T-cell (primary cell): Measurements from ENCODE around the gene SPIN4. TPM values are rescaled to one million over a fixed set of nuclear protein-coding genes. Genes with fewer than 3 reads are reported as not detected.

Experiments
- ATAC-seq, 4 experiments: fragments of 200-7000 bp in 3 of 4; fragments of 150-1000 bp in 1 of 4; cut with Tn5 transposase; replicated peaks in 1 of 4; 1 replicate in 3 of 4; 2 replicates in 1 of 4; pipeline ENCODE4 v1.10.0; 2021; ENCODE audit warnings: moderate library complexity in 3 of 4, mild to moderate bottlenecking in 2 of 4, moderate number of reproducible peaks in 1 of 4
- CTCF ChIA-PET, 2 donors: fragments of 300-600 bp; sonication (Branson Sonifier 250); formaldehyde crosslinking; loops; one replicate each; lab custom pipeline; 2022; ENCODE audit warnings: antibody characterized with exemption in 2 of 2; lab: Charles Lee
- POLR2A ChIA-PET, 2 donors: fragments of 300-600 bp; sonication (Branson Sonifier 250); formaldehyde crosslinking; loops; one replicate each; lab custom pipeline; 2022; ENCODE audit warnings: antibody characterized with exemption in 2 of 2; lab: Charles Lee
- DNase-seq, 35 experiments: peaks; one replicate each; pipeline versions ENCODE4 v3.0.0 to v3.0.0-alpha.2; 2013 to 2023
- H3K27ac ChIP-seq: one replicate; pipeline ENCODE4 v1.5.1; 2013; ENCODE audit warnings: low read length
- H3K27me3 ChIP-seq, 2 experiments: replicated peaks in 1 of 2; 1 replicate in 1 of 2; 2 replicates in 1 of 2; pipeline versions ENCODE4 v1.6.1 to v1.7.0; 2013; ENCODE audit warnings: low read length in 1 of 2, mixed read lengths in 1 of 2; ENCODE audit not compliant: control insufficient read depth in 2 of 2, insufficient read depth in 2 of 2; ENCODE audit errors: extremely low read depth in 1 of 2
- H3K36me3 ChIP-seq, 2 donors: 1 replicate in 1 of 2; 2 replicates in 1 of 2; pipeline versions ENCODE4 v1.6.1 to v1.7.0; 2013; ENCODE audit warnings: low read length in 1 of 2; ENCODE audit not compliant: control insufficient read depth in 2 of 2, insufficient read depth in 1 of 2; ENCODE audit errors: extremely low read depth in 1 of 2
- H3K4me1 ChIP-seq, 2 experiments: 1 replicate in 1 of 2; 2 replicates in 1 of 2; pipeline versions ENCODE4 v1.6.1 to v1.7.0; 2013; ENCODE audit warnings: low read length in 2 of 2, mixed read lengths in 1 of 2; ENCODE audit not compliant: insufficient read depth in 2 of 2, control insufficient read depth in 1 of 2; ENCODE audit errors: extremely low read depth in 1 of 2
- H3K4me3 ChIP-seq, 2 donors: 1 replicate in 1 of 2; 2 replicates in 1 of 2; pipeline versions ENCODE4 v1.5.1 to v1.7.0; 2013; ENCODE audit warnings: mild to moderate bottlenecking in 2 of 2, low read length in 1 of 2, moderate library complexity in 1 of 2; ENCODE audit not compliant: control insufficient read depth in 1 of 2; ENCODE audit errors: extremely low read depth in 1 of 2
- H3K9me3 ChIP-seq: 2 replicates; pipeline ENCODE4 v1.7.0; 2013
- H3K27ac Mint-ChIP-seq, 2 donors: one replicate each; pipeline ENCODE4 v1.8.0; 2020 to 2021; ENCODE audit warnings: mild to moderate bottlenecking in 2 of 2, mixed read lengths in 2 of 2
- H3K27me3 Mint-ChIP-seq, 2 donors: one replicate each; pipeline ENCODE4 v1.8.0; 2021 to 2022; ENCODE audit warnings: mixed read lengths in 2 of 2
- H3K36me3 Mint-ChIP-seq: one replicate; pipeline ENCODE4 v1.8.0; 2021; ENCODE audit warnings: mixed read lengths
- H3K4me1 Mint-ChIP-seq, 3 donors: one replicate each; pipeline ENCODE4 v1.8.0; 2020 to 2022; ENCODE audit warnings: mixed read lengths in 3 of 3, mild to moderate bottlenecking in 1 of 3
- H3K4me3 Mint-ChIP-seq, 3 donors: one replicate each; pipeline ENCODE4 v1.8.0; 2020 to 2022; ENCODE audit warnings: mild to moderate bottlenecking in 3 of 3, mixed read lengths in 3 of 3, moderate library complexity in 3 of 3
- H3K9me3 Mint-ChIP-seq, 3 donors: one replicate each; pipeline ENCODE4 v1.8.0; 2020 to 2022; ENCODE audit warnings: mixed read lengths in 3 of 3
- whole genome bisulfite sequencing: methylation state at CpG from one replicate; pipeline ENCODE4 v1.1.5; 2013; ENCODE audit warnings: missing lambda C conversion rate; ENCODE audit not compliant: insufficient coverage; 5-methylcytosine and 5-hydroxymethylcytosine counted together
- total RNA-seq, 35 experiments: library from RNA in 6 of 35; stranded (reverse) in 6 of 35; fragments of 120-200 nt in 1 of 35; gene quantifications; one replicate each; pipeline versions ENCODE4 v1.2.1 to v1.2.4 and lab custom pipeline; 2013 to 2026

SPIN4 gene
- total RNA-seq, 5 donors from 2014 or later (not counting 1 experiment from before 2014, with no cell fraction given), result 1.2 to 3.0 (median 2.5) TPM

DNA sequence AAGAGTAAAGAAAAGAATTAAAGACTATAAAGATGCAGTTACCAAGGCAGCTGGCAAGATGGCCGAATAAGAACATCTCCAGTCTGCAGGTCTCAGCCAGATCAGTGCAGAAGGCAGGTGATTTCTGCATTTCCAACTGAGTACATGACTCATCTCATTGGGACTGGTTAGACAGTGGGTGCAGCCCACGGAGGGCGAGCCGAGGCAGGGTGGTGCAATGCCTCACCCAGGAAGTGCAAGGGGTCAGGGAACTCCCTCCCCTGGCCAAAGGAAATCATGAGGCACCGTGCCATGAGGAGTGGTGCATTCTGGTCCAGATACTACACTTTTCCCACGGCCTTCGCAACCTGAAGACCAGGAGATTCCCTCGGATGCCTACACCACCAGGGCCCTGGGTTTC, 20.5 kb downstream of the SPIN4 start:
- no peak overlapping the region for H3K27ac Mint-ChIP-seq
- POLR2A ChIA-PET, result no interaction called here
- Histone ChIP-seq H3K9me3 (no peaks in the 10 kb centered on the region), H3K27me3 (no peaks in the 10 kb centered on the region), H3K4me3 (no peak overlapping the region), H3K27ac (no peak overlapping the region), H3K36me3 (no peaks in the 10 kb centered on the region), H3K4me1 (no peaks in the 10 kb centered on the region)
- ATAC-seq (no peak), DNase-seq (no peak)
- H3K36me3 Mint-ChIP-seq, result peaks cover 20% of the 10 kb centered on the region
- CTCF ChIA-PET, result no interaction called here
- no peaks in the 10 kb centered on the region for H3K27me3 Mint-ChIP-seq
- WGBS, result no CpG with 5 or more reads among the region's 8 CpGs
- H3K4me1 Mint-ChIP-seq, result peaks cover 0 to 4% (median 0%) of the 10 kb centered on the region in 3 donors
- H3K9me3 Mint-ChIP-seq, result peaks cover 0 to 4% (median 0%) of the 10 kb centered on the region in 3 donors
- no peak overlapping the region for H3K4me3 Mint-ChIP-seq

DNA sequence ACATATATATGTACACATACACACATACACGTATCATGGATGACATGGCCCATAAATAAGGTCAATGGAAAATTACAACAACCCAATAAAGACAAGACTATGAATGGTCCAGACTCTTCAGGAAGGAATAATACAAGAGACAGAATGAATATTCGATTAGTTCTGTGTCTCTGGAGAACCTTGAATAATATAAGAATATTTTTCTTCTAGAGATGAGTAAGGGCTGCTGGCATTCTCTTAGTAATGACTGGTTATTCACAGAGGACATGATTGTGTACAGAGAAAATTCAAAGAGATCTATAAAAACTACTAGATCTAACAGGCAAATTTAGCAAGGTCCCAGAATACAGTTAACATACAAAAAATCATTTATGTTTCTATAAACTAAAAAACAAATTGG, 23.3 kb downstream of the SPIN4 start:
- Mint-ChIP-seq H3K27me3 (no peaks in the 10 kb centered on the region), H3K36me3 (peaks cover 4% of the 10 kb centered on the region), H3K4me3 (no peak overlapping the region), H3K4me1 (peaks cover 0 to 4% (median 0%) of the 10 kb centered on the region in 3 donors), H3K9me3 (no peaks in the 10 kb centered on the region), H3K27ac (no peak overlapping the region)
- no peaks in the 10 kb centered on the region for H3K9me3 ChIP-seq
- no peaks in the 10 kb centered on the region for H3K4me1 ChIP-seq
- no peaks in the 10 kb centered on the region for H3K27me3 ChIP-seq
- ATAC-seq (no peak), DNase-seq (no peak)
- ChIA-PET POLR2A (no interaction called here), CTCF (no interaction called here)
- no peak overlapping the region for H3K4me3 ChIP-seq
- H3K36me3 ChIP-seq, result no peaks in the 10 kb centered on the region
- H3K27ac ChIP-seq, result no peak overlapping the region
- no CpG with 5 or more reads among the region's 2 CpGs for WGBS

DNA sequence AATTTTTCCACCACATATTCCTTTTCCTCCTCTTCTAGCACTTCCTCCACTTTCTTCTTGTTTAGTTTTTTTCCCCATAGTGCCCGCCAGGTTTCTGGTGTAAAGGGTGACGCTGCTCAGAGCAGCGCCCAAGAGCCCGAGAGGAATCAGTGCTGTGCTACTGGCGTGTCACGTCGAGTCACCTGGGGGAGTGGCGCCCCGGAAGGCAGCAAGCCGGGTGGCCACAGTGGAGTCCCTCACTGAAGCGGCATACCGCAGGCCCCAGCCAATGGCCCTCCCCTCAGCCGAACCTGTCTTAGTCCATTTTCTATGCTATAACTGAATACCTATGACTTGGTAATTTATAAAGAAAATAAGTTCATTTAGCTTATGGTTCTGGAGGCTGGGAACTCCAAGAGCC, 51.5 kb downstream of the SPIN4 start:
- Mint-ChIP-seq H3K36me3 (no peaks in the 10 kb centered on the region), H3K4me1 (no peaks in the 10 kb centered on the region), H3K4me3 (no peak overlapping the region), H3K9me3 (peaks cover 7 to 19% (median 11%) of the 10 kb centered on the region in 3 donors), H3K27me3 (no peaks in the 10 kb centered on the region), H3K27ac (no peak overlapping the region)
- Histone ChIP-seq H3K4me1 (no peaks in the 10 kb centered on the region), H3K27ac (no peak overlapping the region), H3K4me3 (no peak overlapping the region), H3K36me3 (no peaks in the 10 kb centered on the region), H3K9me3 (no peaks in the 10 kb centered on the region), H3K27me3 (no peaks in the 10 kb centered on the region)
- no CpG with 5 or more reads among the region's 13 CpGs for WGBS
- POLR2A ChIA-PET, result no interaction called here
- ATAC-seq (no peak), DNase-seq (no peak)
- CTCF ChIA-PET, result interaction anchor here in 1 of 2 donors (0.6 kb wide), 1 partner anchor 211 kb away, joined by 6 read pairs; no protein-coding TSS in a partner anchor
